ENCODE results near the gene SLC8A1.

Gene SLC8A1

GRCh38 chr2:40257340-40258134, 194.4 kb downstream of the SLC8A1 start:
- Histone ChIP-seq H3K27ac (no peak overlapping the region), H3K36me3 (ENCODE audit: insufficient read depth, low read length) (no peaks in the 10 kb centered on the region), H3K9ac (ENCODE audit: insufficient read length) (no peak overlapping the region), H3K9me3 (ENCODE audit: low read depth, low read length) (no peaks in the 10 kb centered on the region), H3K4me3 (no peak overlapping the region)
- no peak for DNase-seq (ENCODE audit: low read depth, low spot score)
- TF ChIP-seq FOXP2 (optimal IDR thresholded peaks at IDR 0.05; ENCODE audit: control extremely low read depth, extremely low read length, insufficient read depth) (no peak), EZH2 (IDR thresholded peaks at IDR 0.05) (no peak), POLR2AphosphoS5 (IDR thresholded peaks at IDR 0.05; ENCODE audit: borderline replicate concordance, low read depth, low read length) (no peak)

- Histone ChIP-seq H3K27ac (no peak overlapping the region), H3K9ac (ENCODE audit: insufficient read length) (no peak overlapping the region), H3K4me3 (no peak overlapping the region), H3K9me3 (ENCODE audit: low read depth, low read length) (no peaks in the 10 kb centered on the region), H3K36me3 (ENCODE audit: insufficient read depth, low read length) (no peaks in the 10 kb centered on the region)
- no peak for TF ChIP-seq EZH2 (IDR thresholded peaks at IDR 0.05)
- TF ChIP-seq FOXP2 (optimal IDR thresholded peaks at IDR 0.05; ENCODE audit: control extremely low read depth, extremely low read length, insufficient read depth), result no peak
- TF ChIP-seq POLR2AphosphoS5 (IDR thresholded peaks at IDR 0.05; ENCODE audit: borderline replicate concordance, low read depth, low read length), result no peak
- DNase-seq (ENCODE audit: low read depth, low spot score), result no peak
Measured at GRCh38 chr2:40256649-40257048, 195.2 kb downstream of the SLC8A1 start.

GRCh38 chr2:40256008-40256407, 195.9 kb downstream of the SLC8A1 start:
- no peak for DNase-seq (ENCODE audit: low read depth, low spot score)
- H3K9me3 ChIP-seq (ENCODE audit: low read depth, low read length), result no peaks in the 10 kb centered on the region
- H3K36me3 ChIP-seq (ENCODE audit: insufficient read depth, low read length), result no peaks in the 10 kb centered on the region
- H3K4me3 ChIP-seq, result no peak overlapping the region
- TF ChIP-seq EZH2 (IDR thresholded peaks at IDR 0.05), result no peak
- no peak overlapping the region for H3K9ac ChIP-seq (ENCODE audit: insufficient read length)
- H3K27ac ChIP-seq, result no peak overlapping the region

GRCh38 chr2:40255103-40255502, 196.8 kb downstream of the SLC8A1 start:
- no peak overlapping the region for H3K4me3 ChIP-seq
- no peaks in the 10 kb centered on the region for H3K36me3 ChIP-seq (ENCODE audit: insufficient read depth, low read length)
- no peak overlapping the region for H3K9ac ChIP-seq (ENCODE audit: insufficient read length)
- TF ChIP-seq FOXP2 (optimal IDR thresholded peaks at IDR 0.05; ENCODE audit: control extremely low read depth, extremely low read length, insufficient read depth) (no peak), EZH2 (IDR thresholded peaks at IDR 0.05) (no peak), POLR2AphosphoS5 (IDR thresholded peaks at IDR 0.05; ENCODE audit: borderline replicate concordance, low read depth, low read length) (no peak)
- no peak for DNase-seq (ENCODE audit: low read depth, low spot score)
- no peak overlapping the region for H3K27ac ChIP-seq
- H3K9me3 ChIP-seq (ENCODE audit: low read depth, low read length), result no peaks in the 10 kb centered on the region

GRCh38 chr2:40254611-40255010, 197.3 kb downstream of the SLC8A1 start:
- H3K9me3 ChIP-seq (ENCODE audit: low read depth, low read length), result no peaks in the 10 kb centered on the region
- TF ChIP-seq EZH2 (IDR thresholded peaks at IDR 0.05), result no peak
- TF ChIP-seq POLR2AphosphoS5 (IDR thresholded peaks at IDR 0.05; ENCODE audit: borderline replicate concordance, low read depth, low read length), result no peak
- TF ChIP-seq FOXP2 (optimal IDR thresholded peaks at IDR 0.05; ENCODE audit: control extremely low read depth, extremely low read length, insufficient read depth), result no peak
- H3K27ac ChIP-seq, result no peak overlapping the region
- no peaks in the 10 kb centered on the region for H3K36me3 ChIP-seq (ENCODE audit: insufficient read depth, low read length)
- no peak overlapping the region for H3K4me3 ChIP-seq
- no peak for DNase-seq (ENCODE audit: low read depth, low spot score)
- H3K9ac ChIP-seq (ENCODE audit: insufficient read length), result no peak overlapping the region

- Histone ChIP-seq H3K27ac (no peak overlapping the region), H3K4me3 (no peak overlapping the region), H3K9ac (ENCODE audit: insufficient read length) (no peak overlapping the region), H3K36me3 (ENCODE audit: insufficient read depth, low read length) (no peaks in the 10 kb centered on the region), H3K9me3 (ENCODE audit: low read depth, low read length) (no peaks in the 10 kb centered on the region)
- TF ChIP-seq FOXP2 (optimal IDR thresholded peaks at IDR 0.05; ENCODE audit: control extremely low read depth, extremely low read length, insufficient read depth) (no peak), POLR2AphosphoS5 (IDR thresholded peaks at IDR 0.05; ENCODE audit: borderline replicate concordance, low read depth, low read length) (no peak), EZH2 (IDR thresholded peaks at IDR 0.05) (no peak)
- DNase-seq (ENCODE audit: low read depth, low spot score), result no peak
Measured at GRCh38 chr2:40251137-40251536, 200.8 kb downstream of the SLC8A1 start.

GRCh38 chr2:40249577-40249976, 202.3 kb downstream of the SLC8A1 start:
- H3K4me3 ChIP-seq, result no peak overlapping the region
- no peak overlapping the region for H3K27ac ChIP-seq
- no peaks in the 10 kb centered on the region for H3K9me3 ChIP-seq (ENCODE audit: low read depth, low read length)
- no peak overlapping the region for H3K9ac ChIP-seq (ENCODE audit: insufficient read length)
- TF ChIP-seq POLR2AphosphoS5 (IDR thresholded peaks at IDR 0.05; ENCODE audit: borderline replicate concordance, low read depth, low read length) (no peak), EZH2 (IDR thresholded peaks at IDR 0.05) (no peak), FOXP2 (optimal IDR thresholded peaks at IDR 0.05; ENCODE audit: control extremely low read depth, extremely low read length, insufficient read depth) (no peak)
- DNase-seq (ENCODE audit: low read depth, low spot score), result no peak
- no peaks in the 10 kb centered on the region for H3K36me3 ChIP-seq (ENCODE audit: insufficient read depth, low read length)

- TF ChIP-seq EZH2 (IDR thresholded peaks at IDR 0.05) (no peak), FOXP2 (optimal IDR thresholded peaks at IDR 0.05; ENCODE audit: control extremely low read depth, extremely low read length, insufficient read depth) (no peak), POLR2AphosphoS5 (IDR thresholded peaks at IDR 0.05; ENCODE audit: borderline replicate concordance, low read depth, low read length) (no peak)
- H3K9ac ChIP-seq (ENCODE audit: insufficient read length), result no peak overlapping the region
- no peak for DNase-seq (ENCODE audit: low read depth, low spot score)
- H3K9me3 ChIP-seq (ENCODE audit: low read depth, low read length), result no peaks in the 10 kb centered on the region
- H3K27ac ChIP-seq, result no peak overlapping the region
- no peaks in the 10 kb centered on the region for H3K36me3 ChIP-seq (ENCODE audit: insufficient read depth, low read length)
- no peak overlapping the region for H3K4me3 ChIP-seq
Measured at GRCh38 chr2:40248294-40248693, 203.6 kb downstream of the SLC8A1 start.

GRCh38 chr2:40244675-40245074, 207.2 kb downstream of the SLC8A1 start:
- H3K9ac ChIP-seq (ENCODE audit: insufficient read length), result no peak overlapping the region
- H3K36me3 ChIP-seq (ENCODE audit: insufficient read depth, low read length), result no peaks in the 10 kb centered on the region
- no peak overlapping the region for H3K27ac ChIP-seq
- no peaks in the 10 kb centered on the region for H3K9me3 ChIP-seq (ENCODE audit: low read depth, low read length)
- DNase-seq (ENCODE audit: low read depth, low spot score), result no peak
- H3K4me3 ChIP-seq, result no peak overlapping the region
- no peak for TF ChIP-seq POLR2AphosphoS5 (IDR thresholded peaks at IDR 0.05; ENCODE audit: borderline replicate concordance, low read depth, low read length)
- TF ChIP-seq EZH2 (IDR thresholded peaks at IDR 0.05), result no peak
- TF ChIP-seq FOXP2 (optimal IDR thresholded peaks at IDR 0.05; ENCODE audit: control extremely low read depth, extremely low read length, insufficient read depth), result no peak
